Activated CD8-positive, alpha-beta memory T cell treated with anti-CD3 and anti-CD28 coated beads for 24 hours (primary cell): ENCODE data around the gene TSPAN18.
A peak's percentile ranks its signal among the peaks of the same experiment; 100 is the strongest.
"Not testable (repeated sequence)": the region's sequence is repeated elsewhere in the genome, so short reads cannot be mapped to it uniquely, and the experiment has no call there.

ENCODE experiments used
- DNase-seq: peaks from one replicate; pipeline ENCODE4 v3.0.0-alpha.2; 2020

Gene TSPAN18

DNA sequence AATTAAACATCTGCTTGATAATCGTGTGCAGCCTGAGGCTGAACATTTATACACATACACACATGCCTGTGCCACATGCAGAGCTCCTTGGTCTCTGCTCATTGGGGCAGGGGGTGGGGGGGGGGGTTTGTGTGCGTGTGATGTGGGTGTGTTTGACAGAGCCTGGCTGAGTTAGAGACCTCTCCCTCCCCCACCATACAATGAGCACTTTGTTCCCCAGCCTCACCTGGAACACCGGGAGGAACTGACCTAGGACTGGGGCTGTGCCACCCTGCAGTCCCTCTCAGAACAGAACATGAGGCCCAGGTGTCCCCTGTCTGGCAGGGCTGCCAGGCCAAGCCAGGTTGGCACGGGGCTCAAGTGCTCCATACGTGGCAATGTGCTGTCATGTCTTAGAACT is 127.3 kb downstream of the TSPAN18 start:
- DNase-seq, result no peak

DNA sequence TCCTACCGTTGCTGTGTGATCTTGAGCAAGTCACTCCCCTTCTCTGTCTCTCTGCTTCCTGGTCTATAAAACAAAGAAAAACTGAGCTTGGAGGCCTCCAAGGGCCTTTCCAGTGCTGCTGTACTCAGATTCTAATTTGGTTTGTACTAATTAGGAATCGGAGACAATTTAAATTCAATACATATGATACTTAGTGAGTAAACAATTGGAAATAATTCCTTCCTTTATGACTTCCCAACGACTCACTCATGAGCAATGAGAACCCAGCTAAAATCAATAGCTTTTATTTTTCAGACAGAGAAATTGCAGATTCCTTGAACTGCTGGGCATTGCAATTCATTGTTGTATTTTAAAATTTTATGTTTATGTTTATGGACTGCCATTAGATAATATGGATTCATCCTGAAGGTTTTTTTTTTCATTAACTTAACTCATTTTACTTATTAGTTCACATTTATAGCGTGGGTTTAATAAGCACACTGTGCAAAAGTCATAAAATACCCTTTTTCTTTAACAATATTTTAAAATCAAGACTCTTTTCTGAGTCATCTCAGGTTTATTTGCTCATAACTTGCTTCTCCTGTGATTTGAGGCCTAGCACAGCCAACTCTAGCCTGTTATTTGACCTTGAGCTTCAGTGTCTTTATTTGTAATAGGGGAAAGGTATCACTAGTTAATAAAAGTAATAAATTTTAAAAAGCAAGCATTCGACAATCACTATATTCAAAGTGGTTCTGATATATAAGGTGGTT is 128.2 kb downstream of the TSPAN18 start:
- no peak for DNase-seq

DNA sequence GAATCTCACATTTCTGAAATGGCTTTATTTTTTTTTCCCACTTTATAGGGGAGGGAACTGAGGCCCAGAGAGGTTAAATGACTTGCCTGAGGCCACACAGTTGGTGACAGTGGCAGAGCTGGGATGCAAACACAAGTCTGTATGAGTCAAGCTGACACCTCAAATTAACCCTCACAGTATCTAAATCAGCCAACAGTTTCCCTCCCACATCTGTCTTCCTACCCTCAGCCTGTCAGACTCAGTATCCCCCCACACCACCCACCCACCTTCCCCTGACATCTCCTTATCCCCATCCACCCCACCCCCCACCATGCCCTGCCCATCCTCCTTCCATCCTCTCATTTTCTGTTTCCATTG is 128.7 kb downstream of the TSPAN18 start:
- DNase-seq, result no peak

DNA sequence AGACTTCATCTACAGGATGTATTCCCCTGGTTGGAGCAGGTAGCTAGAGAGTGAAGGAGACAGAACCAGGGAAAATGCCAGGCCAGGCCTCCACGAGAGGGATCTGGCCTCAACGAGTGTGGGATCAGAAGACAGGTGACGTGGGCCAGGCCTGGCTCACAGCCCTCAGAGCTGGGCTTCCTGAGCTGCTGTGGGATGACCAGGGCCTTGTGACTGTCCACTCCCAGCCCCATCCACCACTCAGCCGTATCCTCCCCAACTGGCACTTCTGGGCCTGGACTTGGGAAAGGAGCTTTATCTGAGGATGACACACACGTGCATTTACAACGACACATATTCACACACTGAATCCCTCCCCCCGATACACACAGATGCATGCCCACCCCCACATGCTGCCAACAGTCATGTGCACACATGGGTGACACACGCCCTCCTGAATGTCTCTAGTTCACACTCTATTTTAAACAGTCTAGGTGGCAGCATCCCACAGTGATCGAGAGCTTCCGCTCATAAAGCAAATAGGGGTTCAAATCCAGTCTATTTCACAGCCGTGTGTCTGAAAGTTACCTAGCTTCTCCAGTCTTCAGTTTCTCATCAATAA is 130.8 kb downstream of the TSPAN18 start:
- no peak for DNase-seq

DNA sequence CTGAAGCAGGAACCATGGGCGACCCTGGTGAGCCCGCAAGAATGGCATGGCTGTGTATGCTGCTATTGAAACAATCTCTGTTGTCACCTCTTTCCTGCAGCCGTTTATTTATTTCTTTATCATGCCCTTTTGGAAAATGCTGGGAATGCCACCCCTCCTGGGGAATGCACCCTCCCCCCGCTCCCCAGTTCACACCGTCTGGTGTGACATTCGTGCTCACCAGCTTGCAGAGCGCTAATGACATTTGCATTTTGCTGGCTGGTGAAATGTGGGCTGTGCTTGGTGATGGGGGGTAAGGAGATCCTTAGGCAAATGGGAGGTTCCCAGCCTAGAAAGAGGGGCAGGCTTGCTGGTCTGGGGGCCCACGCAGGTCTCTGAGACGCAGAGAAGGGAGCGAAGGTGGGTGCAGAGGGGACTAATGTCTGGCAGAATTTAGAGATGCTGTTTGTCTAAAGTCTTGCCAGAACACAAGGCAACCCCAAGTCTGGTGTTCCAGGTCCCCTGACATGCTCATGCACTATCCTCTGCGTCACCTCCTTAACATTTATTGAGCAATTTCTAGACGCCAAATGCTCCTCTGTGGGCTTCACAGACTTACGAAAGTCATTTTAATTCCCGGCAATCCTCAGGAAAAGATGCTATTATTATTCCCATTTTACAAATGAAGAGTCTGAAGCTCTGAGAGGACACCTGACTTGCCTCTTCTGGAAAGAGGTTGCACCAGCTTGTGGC is 132.2 kb downstream of the TSPAN18 start:
- no peak for DNase-seq

DNA sequence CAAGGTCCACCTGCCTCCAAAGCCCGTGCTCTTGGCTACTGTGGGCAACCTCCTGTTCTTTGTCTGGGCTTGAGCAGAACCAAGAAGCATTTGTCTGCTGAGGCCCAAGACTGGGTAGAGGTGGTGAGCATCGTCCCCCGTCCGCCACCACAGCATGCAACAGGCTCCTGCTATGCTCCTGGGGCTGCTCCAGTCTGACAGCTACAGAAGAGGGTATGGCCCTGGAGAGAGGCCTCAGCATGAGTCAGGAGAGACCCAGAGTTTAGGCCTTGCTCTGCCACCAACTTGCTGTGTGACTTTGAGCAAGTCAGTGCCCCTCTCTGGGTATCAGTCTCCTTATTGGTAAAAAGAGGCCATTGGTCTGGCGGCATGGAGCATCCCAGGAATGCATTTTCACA is 132.8 kb downstream of the TSPAN18 start:
- no peak for DNase-seq

DNA sequence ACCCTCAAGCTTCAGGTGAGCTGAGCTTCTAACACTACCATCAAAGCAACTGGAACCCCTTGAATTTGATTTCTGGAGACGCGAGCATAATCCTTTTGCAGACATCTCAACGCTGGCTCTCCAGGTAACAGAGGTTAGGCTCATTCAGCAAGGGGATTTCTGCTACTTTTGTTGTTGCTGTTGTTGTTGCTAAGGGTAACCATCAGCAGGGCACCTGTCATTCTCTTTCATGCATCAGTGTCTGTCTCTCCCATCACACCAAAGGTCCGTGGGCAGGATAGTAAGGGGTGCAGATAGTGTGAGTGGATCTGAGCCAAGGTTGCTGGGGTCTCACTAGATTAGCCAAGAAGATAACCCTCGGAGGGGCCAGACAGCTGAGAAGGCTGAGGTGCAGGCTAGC is 133.6 kb downstream of the TSPAN18 start:
- DNase-seq, result no peak

DNA sequence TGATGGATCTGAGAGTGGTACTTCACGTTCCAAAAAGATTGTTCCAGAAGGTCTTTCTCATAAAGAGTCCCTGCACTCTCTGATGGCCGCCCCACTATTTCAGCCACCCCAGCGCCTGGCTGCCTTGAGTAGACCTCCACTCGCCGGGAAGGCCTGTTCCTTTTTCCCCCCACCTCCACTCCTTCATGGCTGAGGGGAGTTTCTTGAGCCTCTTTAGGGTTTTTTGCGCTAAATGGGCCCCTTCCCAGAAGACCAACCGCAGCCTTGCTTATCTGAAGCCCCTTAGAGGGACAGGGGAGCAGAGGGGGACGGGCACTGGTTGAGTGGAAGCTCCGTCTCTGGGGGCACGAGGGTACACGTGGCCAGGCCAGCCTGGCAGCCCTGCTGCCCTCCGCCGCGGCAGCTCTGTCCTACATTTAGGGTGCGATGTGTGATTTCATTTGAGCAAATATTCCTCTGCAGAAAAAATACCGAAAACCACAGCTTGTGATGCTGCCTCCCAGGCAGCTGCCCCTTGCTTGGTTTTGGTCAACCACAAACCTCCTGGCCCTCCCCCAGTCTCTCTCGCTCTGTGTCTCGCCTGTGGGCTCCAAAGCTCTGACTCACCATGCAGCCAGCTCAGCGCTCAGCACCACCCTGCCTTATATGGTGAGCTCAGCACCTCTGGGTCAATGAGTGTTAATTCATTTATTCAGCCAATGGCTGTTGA is 135.2 kb downstream of the TSPAN18 start:
- DNase-seq, result peak; percentile 87

DNA sequence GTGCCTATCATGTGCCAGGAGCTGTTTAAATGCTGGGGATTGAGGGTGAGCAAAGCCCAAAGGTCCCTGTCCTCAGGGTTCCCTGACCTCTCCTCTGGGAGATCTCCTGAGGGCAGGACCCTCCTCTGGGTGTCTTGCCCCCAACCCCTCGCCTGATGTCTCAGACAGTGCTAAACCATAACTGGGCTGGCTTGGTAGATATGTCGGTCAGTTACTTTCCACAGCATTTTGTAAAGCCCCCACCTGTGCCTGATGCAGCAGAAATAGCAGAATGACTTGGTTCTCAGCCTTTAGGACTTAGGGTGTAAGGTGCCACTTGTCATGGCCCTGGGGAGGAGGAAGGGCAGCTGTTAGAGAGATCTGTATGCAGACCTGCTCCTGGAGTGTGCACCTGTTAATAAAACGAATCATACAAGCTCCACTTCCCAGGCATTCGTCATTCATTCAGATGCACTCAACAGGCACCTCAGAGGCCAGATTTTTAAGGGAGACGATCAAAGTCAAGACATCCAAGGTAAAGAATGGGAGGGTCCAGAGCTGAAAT is 135.9 kb downstream of the TSPAN18 start:
- no peak for DNase-seq

DNA sequence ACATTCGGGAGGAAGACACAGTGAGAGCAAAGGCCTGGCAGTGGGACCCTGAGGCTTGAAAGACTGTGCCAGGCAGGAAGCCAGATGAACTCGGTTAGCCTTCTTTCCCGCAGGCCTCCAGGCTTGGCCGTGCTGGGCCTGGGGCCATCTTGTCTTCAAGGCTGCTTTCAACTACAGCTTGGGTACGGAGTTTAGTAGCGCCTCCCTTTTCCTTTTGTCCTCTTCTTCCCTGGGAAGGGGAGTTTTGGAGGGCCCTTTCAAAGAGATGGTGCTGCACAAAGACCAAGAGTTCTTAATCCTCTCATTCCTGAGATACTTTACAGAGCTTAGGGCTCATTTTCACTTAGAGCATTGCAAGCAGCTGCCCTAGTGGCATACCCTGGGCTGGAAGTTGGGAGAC is 136.5 kb downstream of the TSPAN18 start:
- DNase-seq, result no peak

DNA sequence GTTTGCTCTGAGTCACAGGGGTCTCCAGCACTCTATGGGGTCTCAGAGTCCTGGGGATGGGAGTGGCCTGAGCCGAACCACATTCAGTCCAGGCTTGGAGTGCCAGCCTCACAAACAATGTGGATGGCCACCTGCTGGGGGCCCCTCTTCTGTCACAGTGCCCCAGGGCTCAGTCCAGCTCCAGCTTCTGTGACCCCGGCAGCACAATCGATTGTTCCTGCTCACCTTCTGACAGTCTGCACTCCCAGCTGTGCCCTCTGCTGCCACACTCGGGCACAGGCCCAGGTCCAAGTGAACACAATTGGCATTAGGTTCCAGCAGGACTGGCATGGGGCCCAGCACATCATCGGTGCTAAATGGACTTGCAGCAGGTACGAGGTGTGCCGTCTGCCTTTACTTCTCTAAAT is 139.1 kb downstream of the TSPAN18 start:
- no peak for DNase-seq

DNA sequence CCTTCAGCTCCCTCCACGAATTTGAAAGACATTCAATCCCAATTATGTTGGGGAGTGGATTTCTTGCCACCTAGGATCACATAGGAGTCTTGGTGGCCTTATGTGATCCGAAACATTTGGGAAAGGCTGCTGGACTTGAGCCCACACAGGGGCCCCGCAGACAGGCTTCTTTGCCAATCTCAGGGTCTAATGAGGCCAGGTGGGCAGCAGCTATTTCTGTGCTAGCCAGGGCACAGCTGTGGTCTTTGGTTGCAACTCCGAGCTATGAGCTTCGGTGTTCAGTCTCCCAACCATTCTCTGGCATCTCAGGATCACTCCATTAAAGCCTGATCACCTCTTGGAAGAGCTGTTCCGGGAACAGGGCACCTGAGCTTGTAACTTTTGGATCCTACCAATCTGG is 139.5 kb downstream of the TSPAN18 start:
- no peak for DNase-seq

DNA sequence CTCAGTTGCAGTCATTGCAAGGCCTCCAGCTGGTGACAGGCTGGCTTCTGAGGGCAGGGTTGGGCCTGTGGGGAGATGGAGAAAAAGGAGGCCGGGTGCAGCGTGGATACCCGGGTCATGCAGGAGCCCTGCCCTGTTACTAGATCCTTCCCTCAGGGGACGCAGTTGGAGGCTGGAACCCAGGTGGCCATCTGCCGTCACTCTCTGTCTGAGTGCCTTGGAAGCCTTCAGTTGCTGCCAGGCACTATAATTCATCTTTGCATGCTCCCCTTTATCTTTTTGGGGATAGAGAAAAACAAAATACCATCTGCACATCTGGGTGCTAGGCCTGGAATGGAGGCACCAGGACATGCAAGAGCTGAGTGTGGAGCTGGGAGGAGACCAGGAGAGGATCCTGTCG is 141.3 kb downstream of the TSPAN18 start:
- DNase-seq, result no peak

DNA sequence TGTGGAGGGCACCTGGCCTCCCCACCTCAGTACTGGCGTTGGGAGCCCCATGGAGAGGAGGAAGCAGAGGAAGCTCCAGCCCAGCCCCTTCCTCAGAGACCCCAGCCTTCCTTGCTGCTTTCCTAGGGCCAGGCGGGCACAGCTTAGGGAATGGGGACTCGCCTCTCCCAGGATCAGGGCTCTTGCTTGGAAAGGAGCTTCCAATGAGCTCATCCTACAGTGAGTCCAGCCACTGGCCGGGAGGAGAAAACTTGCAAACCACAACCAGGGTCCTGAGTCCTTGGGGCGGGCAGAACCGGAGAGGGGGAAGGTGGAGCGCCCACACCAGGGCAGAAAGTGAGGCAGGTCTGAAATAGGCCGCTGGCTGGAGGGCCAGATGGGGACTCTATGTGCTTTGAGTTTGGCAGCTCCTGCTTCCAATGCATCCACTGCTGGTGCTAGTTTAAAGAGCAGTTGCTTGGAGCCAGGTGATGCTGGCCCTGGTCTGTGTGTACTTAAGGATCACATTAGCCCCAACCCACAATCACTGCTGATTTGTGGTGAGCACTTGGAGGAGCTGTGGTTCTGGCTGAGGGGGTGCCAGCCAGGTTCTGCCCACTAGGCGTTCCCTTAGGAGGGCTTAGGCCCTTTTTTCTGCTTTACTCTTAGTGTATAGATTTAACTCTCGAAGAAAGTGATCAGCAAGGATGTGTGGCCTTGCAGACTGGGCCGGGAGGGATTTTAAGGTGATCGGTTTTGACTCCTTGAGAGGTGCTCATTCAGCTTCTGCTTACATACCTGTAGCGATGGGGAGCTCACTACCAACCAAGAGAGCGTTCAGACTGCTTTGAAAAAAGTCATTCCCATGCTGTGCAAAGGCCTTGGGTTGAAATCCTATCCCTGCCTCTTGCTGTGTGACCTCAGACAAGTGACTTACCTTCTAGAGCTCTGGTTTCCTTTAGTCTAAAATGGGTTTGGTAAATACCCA is 142.0 kb downstream of the TSPAN18 start:
- DNase-seq, result no peak

DNA sequence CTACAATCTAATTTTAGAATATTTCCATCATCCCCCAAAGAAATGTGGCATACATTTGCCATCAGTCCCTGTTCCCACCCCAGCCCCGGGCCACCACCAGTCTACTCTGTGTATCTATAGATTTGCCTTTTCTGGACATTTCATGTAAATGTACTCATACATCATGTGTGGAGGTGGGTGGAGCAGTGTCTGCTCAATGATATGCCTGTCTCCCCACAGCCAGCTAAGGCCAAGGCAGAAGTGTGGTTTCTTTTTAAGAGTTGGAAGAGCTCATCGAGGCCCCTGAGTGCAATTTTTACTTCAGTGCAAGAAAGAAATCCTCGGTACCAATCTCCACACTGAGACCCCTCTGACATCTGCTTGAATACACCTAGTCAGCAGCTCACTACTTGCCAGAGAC is 143.4 kb downstream of the TSPAN18 start:
- DNase-seq, result no peak

DNA sequence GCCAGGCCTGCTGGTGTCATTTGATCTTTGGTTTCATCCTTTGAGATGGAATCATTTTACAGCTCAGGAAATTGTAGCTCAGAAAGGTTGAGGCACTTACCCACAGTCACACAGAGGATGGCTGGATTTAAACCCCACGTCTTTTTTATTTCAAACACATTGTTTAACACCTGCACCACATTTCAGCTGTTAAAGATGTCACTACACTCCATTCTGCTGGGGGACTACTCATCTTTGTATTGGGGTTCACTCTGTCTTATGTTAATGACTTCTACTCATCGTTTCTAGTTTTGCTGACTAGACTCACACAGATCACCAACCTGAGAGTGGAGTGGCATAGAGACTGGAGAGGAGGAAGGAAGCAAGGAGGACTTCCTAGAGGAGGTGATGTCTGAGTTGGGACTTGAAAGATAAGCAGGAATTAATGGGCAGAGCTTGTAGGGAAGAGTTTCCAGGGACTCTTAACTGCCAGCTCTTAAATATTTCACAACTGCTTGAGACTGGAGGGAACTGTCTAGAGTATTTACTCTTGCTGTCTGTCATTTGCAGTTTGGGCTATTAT is 143.9 kb downstream of the TSPAN18 start:
- DNase-seq, result no peak

DNA sequence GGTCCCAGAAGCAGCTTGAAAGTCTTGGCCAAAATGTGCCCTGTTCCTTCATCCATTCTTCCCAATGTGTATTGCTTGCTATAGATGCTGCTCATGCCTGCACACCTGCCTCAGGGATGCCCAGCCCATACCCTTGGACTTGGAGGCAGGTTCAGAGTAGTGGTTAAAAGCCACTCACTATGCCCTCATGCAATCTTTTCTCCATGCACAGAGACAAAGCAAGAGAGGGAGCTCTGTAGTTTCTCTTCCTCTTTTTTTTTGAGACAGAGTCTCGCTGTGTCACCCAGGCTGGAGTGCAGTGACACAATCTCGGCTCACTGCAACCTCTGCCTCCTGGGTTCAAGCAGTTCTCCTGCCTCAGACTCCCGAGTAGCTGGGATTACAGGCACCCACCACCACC is 144.9 kb downstream of the TSPAN18 start:
- not testable (repeated sequence) for DNase-seq

DNA sequence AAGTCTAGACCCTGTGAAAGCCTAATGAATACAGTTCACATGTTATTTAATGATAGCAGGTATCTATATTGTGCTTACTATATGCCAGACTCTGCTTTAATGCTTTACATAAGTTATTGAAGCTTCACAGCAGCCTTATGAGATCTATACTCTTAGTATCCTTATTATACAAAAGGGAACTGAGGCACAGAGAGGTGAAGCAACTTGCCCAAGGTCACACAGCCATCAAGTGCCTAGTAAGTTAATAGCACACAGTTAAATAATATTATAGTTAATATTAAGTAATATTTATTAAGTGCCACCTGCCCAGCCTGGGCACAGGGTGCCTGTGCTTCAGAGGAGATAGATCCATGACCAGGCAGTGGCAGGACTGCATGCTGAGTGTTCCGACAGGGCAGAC is 145.8 kb downstream of the TSPAN18 start:
- DNase-seq, result no peak

DNA sequence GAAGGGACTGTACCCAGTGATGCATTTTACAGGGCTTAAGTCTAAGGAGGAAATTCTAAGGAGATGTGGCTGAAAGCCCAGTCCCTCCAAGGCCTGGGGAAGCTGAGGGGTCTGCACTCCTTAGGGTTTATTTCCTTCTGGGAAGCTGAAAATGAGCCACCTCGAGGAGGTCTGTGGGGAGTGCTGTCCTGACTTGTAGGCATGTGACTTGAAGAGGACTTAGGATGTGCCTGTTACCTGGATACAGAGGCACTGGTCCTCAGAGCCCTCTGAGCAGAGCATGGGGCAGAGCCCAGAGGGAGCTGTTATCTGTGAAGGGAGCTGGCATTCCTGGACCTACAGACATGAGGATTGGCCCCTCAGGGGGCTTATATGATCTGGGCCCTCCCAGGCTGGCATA is 146.8 kb downstream of the TSPAN18 start:
- no peak for DNase-seq

DNA sequence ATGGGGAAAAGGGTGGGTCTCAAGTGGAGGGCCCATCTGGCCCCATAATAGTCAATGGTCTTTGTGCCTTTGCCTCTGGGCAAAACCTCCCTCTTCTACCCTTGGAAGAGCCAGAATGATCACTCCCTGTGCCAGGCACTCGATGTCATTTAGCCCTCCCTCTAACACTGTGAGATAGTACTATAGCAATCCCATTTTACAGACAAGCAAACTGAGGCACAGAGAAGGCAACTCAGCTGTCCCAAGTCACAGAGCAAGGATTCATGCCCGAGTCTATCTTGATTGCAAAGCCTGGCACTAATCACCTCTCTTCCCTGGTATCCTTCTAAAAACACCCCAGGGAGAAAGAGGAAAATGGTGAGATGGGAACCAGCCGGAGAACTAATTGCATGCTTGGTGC is 147.5 kb downstream of the TSPAN18 start:
- DNase-seq, result no peak

DNA sequence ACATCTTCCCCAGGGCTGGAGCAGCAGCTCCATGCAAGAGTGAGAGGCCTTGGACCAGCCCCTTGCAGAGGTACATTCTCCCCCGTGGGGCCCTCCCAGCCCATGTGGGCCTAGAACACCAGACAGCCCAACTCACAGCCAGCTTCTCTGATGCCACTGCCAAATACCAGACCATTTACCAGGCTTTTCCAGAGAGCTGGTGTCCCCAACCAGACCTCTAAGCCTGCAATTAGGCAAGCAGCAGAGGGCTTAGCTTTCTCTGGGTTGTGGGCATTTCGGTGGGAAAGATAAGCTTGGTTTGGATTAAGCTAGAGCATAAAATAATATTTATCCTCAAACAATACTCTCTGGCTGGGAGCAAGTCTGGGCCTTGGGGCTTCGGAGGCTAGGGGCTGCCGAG is 148.3 kb downstream of the TSPAN18 start:
- DNase-seq, result no peak

DNA sequence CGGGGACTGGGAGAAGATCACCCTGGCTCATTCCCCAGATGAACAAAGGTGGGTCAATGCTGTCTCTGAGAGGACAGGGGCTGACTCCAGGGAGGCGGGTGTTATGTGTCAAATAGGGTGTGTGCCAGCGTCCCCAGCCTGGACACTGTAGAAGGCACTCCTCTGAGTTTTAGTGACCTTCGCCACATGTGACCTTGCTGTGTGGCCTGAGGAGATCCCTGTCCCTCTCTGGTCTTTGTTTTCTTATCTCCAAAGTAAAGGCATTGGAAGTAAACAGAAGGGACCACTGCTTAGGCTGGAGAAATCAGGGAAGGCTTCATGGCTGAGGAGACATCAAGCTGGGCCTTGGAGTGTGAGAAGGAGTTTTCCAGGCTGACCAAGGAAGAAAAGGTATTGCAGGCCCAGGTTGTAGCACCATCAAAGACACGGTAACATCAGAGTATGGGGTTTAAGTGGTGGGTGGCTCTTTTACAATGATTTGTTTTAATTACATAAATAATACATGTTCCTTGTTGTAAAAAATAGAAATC is 149.5 kb downstream of the TSPAN18 start:
- DNase-seq, result no peak
